GM18951 (cell line): ENCODE data around the gene CRIP3.

Source experiments
- POLR2A ChIP-seq: IDR thresholded peaks from 4 replicates; pipeline ENCODE4 v1.6.1; 2011; ENCODE audit warnings: mild to moderate bottlenecking; ENCODE audit not compliant: insufficient read length, insufficient read depth; ENCODE audit errors: extremely low read depth
- in situ Hi-C: fragments of 300-500 bp; cut with MboI; formaldehyde crosslinking; loops from one replicate; pipeline ENCODE4 v1.12.0; 2022; ENCODE audit warnings: low sequenced_read_pairs, mixed read lengths, inconsistent platforms; ENCODE audit not compliant: unreplicated experiment

Gene CRIP3

DNA sequence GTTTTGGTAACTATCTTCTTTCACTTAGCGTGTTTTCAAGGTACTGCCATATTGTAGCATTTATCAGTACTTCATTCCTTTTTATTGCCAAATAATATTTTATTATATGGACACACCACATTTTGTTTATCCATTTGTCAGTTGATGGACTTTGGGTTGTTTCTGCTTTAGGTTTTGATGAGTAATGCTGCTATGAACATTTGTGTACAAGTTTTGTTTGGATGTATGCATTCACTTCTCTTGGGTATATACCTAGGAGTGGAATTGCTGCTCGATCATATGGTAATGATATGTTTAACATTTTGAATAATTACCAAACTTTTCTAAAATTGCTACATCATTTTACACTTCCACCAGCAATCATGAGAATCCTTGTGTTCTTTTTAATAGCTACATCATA, 16.9 kb downstream of the CRIP3 start:
- in situ Hi-C loops, result no loop called here
- no peak for TF ChIP-seq POLR2A

DNA sequence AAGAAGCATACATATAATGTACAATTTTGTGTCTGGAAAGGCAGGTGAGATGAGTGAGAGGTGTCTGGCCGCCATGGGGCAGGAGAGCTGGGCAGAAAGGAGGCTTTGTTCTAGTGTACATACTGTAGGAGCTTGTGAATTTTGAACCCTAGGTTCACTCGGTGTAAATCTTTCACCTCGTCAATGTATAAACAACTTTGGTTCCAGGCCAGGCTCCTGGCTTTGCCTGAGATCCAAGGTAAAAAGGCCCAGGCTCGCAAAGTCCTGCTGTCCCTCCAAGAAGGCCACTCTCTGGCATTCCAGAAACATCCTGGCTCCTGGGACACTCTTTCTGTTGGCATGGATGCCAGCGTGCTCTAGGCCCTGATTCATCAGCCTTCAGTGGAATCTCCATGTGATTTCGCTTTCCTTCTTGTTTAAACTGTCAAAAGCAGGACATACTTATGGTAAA, 17.7 kb downstream of the CRIP3 start:
- TF ChIP-seq POLR2A, result no peak
- in situ Hi-C loops, result no loop called here

DNA sequence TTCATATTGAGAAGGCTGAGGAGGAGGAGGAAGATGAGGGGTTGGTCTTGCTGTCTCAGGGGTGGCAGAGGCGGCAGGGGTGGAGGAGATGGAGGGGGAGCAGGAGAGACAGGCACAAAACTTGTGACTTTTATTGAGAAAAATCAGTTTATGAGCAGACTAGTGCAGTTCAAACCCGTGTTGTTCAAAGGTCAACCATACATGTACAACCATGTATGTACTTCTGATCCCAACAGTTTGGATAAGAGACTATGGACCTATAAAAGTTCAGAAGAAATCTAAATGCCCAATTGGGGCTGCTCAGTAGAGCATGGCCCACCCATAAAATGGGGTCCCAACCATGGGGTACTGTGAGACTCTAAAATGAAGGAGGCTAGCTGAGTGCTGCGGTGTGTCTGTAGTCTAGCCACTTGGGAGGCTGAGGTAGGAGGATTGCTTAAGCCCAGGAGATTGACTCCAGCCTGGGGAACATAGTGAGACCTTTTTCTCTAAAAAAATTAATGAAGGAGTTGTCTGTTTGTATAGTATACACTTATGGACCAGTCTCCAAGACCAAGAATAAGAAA, 18.2 kb downstream of the CRIP3 start:
- TF ChIP-seq POLR2A, result no peak
- in situ Hi-C loops, result no loop called here

DNA sequence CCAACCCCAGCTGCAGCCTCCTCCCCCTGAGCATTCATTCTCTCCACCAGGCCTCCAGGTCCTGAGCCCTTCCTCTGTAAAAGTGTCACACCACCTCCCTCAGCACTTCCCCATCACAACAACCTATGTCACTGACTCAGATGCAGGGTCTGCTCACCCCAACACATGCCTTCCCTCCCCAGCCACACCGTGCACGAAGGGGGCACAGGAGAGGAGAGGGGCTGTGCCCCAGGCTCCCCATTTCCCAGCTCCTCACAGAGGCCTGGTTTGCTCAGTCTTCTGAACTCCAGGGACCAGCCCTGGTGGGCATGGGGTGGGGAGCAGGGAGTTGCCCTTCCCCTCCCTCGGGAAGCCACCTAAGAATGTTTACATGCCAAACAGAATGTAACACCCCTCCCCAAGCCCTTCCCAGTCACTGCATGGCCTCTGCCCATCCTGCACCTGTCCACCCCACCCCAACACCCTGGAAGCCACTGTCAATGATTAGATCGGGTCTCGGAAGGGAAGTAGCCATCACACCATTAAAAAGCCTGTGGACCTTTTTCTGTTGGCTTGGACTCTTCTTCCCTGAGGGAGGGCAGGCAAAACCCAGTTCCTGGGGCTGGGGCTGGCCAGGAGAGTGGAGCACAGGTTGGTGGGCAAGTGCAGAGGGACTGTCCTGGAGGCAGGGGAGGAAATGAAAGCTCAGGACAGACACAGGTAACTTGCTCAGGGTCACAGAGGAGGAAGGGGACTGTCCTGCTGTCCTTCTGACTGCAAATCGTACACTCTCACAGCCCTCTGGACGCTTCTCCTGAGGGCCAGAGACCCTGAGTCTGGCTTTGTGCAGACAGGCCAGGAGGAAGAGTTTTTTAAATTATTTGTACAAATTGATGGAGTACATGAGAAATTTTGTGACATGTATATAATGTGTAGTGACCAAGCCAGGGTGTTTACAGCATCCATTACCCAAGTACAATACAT, 20.6 kb downstream of the CRIP3 start:
- in situ Hi-C loops, result no loop called here
- TF ChIP-seq POLR2A, result no peak

DNA sequence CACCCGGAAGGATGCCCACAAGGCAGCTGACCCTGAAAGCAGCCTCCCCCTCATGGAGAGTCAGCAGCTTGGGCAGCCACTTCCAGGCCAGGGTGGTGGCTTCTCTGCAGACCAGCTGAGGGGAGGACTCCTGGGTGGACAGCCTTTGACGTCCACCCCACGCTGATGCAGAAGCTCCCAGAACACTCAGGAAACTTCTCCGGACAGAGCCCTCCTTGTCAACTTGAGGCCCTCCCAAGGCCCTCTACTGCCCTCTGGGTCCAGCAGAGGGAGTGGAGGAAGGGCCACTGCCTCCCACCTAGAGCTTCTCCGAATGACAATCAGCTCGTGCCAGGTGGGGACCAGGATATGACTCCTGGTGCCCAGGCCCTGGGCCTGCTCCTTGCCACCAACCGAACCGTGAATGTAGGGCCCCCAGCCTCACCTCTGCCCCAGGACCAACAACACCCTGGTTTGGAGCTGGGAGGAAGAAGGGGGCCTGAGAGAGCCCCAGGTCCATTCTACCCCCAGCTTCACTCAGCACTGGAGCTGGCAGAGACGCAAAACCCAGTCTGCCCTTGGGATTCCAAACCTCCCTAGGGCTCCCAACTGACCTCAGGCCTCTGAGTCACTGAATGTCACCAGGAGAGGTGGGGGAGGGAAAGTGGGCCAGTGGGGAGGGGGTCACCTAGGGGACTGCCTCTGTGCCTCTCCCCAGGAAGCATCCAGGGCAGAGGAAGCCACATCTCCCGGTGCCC, 21.5 kb downstream of the CRIP3 start:
- in situ Hi-C loops, result no loop called here
- no peak for TF ChIP-seq POLR2A

DNA sequence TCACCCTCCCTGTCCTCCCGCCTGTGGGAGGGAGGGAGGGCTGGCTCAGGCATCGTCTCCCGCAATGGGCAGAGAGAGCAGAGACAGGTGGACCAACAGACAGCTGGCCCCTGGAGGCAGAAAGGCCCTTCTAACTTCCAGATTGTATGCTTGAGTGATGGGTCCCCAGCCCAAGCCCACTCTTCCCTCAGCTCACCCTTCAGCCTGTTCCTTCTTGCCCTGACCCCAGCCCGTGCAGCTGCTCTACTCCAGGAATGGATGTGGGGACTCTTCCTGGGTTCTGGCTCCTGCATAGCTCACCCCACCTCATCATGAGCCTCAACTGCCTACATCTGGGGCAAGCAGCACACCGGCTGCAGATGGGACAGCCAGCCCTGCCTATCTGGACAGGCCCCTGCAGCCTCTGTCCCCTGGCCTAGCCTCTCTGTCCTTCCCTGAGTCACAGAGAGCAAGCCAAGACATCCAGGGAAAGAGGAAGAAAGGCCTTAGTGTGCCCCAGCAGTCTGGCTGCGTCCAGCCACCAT, 22.1 kb downstream of the CRIP3 start:
- in situ Hi-C loops, result no loop called here
- no peak for TF ChIP-seq POLR2A

DNA sequence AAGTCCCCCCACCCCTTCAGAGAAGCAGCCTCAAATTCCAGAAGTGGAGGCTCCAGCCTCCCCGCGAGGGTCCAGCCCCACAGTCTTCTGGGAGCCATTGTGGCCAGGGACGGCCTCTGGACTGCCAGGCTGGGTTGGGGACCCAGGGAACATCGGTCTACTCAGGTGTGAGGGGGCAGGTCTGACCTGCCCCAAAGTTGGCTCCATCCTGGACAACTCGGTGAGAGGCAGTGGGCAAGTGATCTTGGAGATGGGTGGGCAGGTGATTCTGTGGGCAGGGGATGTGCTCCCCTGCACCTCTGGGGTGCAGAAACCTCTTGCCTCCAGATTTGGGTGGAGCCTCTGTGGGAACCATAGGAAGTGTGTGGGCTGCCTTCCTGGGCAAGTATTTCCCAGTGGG, 22.8 kb downstream of the CRIP3 start:
- in situ Hi-C loops, result no loop called here
- TF ChIP-seq POLR2A, result no peak

DNA sequence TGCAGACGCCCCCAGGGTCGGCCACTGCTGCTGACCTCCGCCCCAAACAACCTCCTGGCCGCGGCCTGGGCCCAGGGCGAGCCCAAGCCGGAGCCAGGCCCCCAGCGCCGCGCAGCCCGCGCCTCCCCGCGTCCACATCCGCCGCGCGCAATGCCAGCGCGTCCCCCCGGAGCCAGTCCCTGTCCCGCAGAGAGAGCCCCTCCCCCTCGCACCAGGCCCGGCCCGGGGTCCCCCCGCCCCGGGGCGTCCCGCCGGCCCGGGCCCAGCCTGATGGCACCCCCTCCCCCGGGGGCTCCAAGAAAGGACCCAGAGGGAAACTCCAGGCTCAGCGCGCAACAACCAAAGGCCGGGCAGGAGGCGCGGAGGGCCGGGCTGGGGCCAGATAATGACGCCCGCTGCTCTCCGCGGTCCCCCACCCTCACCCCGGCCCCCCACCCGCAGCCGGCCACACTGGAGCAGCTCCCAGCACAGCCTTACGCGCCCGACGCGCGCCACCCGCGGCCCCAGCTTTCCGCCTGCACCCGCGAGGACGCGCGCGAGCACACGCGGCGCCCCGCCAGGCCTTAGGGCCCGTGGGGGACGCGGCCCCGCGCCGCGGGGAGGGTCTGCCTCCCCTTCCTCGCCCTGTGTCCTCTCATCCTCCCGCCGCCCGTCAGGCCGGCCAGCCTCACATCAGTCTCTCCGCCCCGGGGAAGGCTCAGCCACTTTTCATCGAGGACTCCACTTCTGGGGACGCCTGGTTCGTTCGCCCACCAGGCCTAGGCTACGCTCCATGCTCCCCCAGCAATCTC, 23.4 kb downstream of the CRIP3 start:
- TF ChIP-seq POLR2A, result no peak
- in situ Hi-C loops, result no loop called here

DNA sequence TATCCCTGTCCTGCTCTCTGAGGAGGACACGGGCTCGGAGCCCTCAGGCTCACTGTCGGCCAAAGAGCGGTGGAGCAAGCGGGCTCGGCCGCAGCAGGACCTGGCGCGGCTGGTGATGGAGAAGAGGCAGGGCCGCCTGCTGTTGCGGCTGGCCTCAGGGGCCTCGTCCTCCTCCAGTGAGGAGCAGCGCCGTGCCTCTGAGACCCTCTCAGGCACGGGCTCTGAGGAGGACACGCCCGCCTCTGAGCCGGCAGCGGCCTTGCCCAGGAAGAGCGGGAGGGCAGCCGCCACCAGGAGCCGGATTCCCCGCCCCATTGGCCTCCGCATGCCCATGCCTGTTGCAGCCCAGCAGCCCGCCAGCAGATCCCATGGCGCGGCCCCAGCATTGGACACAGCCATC, 24.7 kb downstream of the CRIP3 start:
- TF ChIP-seq POLR2A, result no peak
- in situ Hi-C loops, result no loop called here

DNA sequence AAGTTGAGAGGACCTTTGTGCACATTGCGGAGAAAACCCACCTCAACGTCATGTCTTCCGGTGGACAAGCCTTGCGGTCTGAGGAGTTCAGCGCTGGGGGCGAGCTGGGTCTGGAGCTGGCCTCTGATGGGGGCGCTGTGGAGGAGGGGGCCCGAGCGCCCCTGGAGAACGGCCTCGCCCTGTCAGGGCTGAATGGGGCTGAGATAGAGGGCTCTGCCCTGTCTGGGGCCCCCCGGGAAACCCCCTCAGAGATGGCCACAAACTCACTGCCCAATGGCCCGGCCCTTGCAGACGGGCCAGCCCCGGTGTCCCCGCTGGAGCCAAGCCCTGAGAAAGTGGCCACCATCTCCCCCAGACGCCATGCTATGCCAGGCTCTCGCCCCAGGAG, 25.1 kb downstream of the CRIP3 start:
- in situ Hi-C loops, result no loop called here
- TF ChIP-seq POLR2A, result no peak

DNA sequence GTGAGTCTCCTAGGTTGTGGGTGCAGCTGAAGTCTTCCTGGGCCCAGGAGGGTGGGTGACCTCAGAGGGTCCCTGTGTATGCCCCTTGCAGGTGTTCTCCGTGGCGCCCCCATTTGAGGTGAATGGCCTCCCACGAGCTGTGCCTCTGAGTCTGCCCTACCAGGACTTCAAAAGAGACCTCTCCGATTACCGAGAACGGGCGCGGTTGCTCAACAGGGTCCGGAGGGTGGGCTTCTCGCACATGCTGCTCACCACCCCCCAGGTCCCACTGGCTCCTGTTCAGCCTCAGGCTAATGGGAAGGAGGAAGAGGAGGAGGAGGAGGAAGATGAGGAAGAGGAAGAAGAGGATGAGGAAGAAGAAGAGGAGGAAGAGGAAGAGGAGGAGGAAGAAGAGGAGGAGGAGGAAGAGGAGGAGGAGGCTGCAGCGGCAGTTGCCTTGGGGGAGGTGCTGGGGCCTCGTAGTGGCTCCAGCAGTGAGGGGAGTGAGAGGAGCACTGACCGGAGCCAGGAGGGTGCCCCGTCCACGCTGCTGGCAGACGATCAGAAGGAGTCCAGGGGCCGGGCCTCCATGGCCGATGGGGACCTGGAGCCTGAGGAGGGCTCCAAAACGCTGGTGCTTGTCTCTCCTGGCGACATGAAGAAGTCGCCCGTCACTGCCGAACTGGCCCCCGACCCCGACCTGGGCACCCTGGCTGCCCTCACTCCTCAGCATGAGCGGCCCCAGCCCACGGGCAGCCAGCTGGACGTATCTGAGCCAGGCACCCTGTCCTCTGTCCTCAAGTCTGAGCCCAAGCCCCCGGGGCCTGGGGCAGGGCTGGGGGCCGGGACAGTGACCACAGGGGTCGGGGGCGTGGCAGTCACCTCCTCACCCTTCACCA, 25.8 kb downstream of the CRIP3 start:
- in situ Hi-C loops, result no loop called here
- no peak for TF ChIP-seq POLR2A

DNA sequence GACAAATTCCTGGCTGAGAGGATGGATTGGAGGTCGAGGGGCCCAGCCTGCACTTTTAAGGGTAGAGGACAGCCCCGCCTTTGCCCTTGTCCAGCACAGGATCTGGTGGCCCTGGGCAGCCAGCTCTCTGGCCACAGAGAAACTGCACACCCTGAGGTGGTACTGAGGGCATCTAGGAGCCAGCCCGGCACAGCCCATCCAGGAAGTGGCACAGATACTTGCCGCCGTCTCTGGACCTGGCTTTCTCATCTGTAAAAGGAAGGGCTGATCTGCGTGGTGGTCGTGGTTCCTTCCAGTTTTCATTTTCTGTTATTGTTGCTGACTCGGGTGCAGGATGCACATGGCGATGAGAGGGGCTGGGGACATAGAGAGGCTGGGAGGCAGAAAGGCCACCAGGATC, 26.6 kb downstream of the CRIP3 start:
- TF ChIP-seq POLR2A, result no peak
- in situ Hi-C loops, result no loop called here
